Gastrocnemius medialis (tissue), 4 donors: Measurements from ENCODE around the gene GRXCR2. TPM values are rescaled to one million over a fixed set of nuclear protein-coding genes. Genes with fewer than 3 reads are reported as not detected.

Experiments used
- ATAC-seq, 2 donors: fragments of 150-250 bp; one replicate each; pipeline ENCODE4 v1.9.1; 2016
- DNase-seq, 2 donors: peaks; one replicate each; pipeline ENCODE4 v3.0.0-alpha.2; 2019
- H3K27ac ChIP-seq, 4 donors: fragments of 200-600 bp; sonication (generic); 1 replicate in 1 of 4; 2 replicates in 3 of 4; pipeline ENCODE4 v1.5.1; 2016 to 2018; ENCODE audit warnings: mild to moderate bottlenecking in 2 of 4, moderate library complexity in 1 of 4
- H3K27me3 ChIP-seq, 3 donors: fragments of 200-600 bp; sonication (generic) in 2 of 3; 1 replicate in 1 of 3; 2 replicates in 2 of 3; pipeline versions ENCODE4 v1.5.1 to v1.6.0; 2016 to 2019; ENCODE audit warnings: mild to moderate bottlenecking in 1 of 3, moderate library complexity in 1 of 3
- H3K36me3 ChIP-seq, 2 donors: fragments of 200-600 bp; sonication (generic) in 1 of 2; one replicate each; pipeline ENCODE4 v1.5.1; 2017 to 2018
- H3K4me1 ChIP-seq, 2 donors: fragments of 200-600 bp; sonication (generic) in 1 of 2; one replicate each; pipeline ENCODE4 v1.5.1; 2016 to 2017; ENCODE audit warnings: mild to moderate bottlenecking in 2 of 2
- H3K4me3 ChIP-seq, 4 donors: fragments of 200-600 bp; sonication (generic) in 3 of 4; 1 replicate in 1 of 4; 2 replicates in 3 of 4; pipeline ENCODE4 v1.5.1; 2016 to 2019; ENCODE audit warnings: mild to moderate bottlenecking in 2 of 4
- H3K9me3 ChIP-seq, 3 donors: fragments of 200-600 bp; sonication (generic) in 2 of 3; 1 replicate in 1 of 3; 2 replicates in 2 of 3; pipeline ENCODE4 v1.5.1; 2016 to 2019
- POLR2A ChIP-seq, 2 donors: fragments of 450-650 bp; IDR thresholded peaks; one replicate each; pipeline ENCODE4 v1.6.1; 2017; ENCODE audit warnings: antibody characterized with exemption in 2 of 2, mild to moderate bottlenecking in 2 of 2, moderate library complexity in 2 of 2
- in situ Hi-C, 4 donors: fragments of 200-750 bp; cut with MboI; loops; one replicate each; pipeline versions ENCODE4 v1.15.0 to v1.8.0; 2017; ENCODE audit warnings: low sequenced_read_pairs in 4 of 4
- intact Hi-C: fragments of 100-400 bp; cut with DNase I; formaldehyde crosslinking; loops from one replicate; pipeline ENCODE4 v1.15.1; 2023; ENCODE audit warnings: low total_unique reads
- total RNA-seq, 4 donors: library from RNA; depleted of rRNA; stranded (reverse); fragments of >200 nt; gene quantifications; one replicate each; pipeline versions ENCODE4 v1.1.0 to v1.2.3, GENCODE V29; 2016
- TF ChIP-seq, protein P1 (sequence below), 5 experiments: fragments of 450-650 bp in 3 of 5; fragments of 200-600 bp in 2 of 5; sonication (generic) in 2 of 5; IDR thresholded peaks in 4 of 5; conservative IDR thresholded peaks in 1 of 5; 1 replicate in 4 of 5; 2 replicates in 1 of 5; pipeline ENCODE4 v1.5.1; 2016 to 2019; ENCODE audit warnings: antibody characterized with exemption in 5 of 5, mild to moderate bottlenecking in 3 of 5, moderate library complexity in 3 of 5

The GRXCR2 gene
- total RNA-seq, 4 donors from 2014 or later, result not detected

DNA sequence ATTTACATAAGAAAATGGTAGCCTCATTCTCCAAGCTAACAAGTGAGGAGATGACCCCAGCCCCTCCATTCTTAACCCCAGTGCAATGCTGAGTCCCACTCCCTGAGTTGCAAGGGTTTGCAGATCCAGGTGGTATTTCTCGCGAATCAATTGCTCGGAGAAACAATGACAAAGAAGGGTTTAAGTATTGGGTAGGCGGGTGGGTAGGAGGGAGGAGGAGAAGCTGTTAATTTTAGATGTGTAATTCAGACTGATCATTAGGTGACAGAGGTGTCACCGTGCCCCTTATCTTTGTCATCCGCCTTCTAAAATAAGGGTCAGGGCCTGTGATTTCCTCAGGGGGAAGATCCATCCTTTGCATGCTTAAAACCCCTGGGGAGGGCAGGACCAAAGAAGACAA, 46.6 kb upstream of the GRXCR2 start:
- no peak for ATAC-seq
- Histone ChIP-seq H3K36me3 (no peaks in the 10 kb centered on the region), H3K27ac (no peak overlapping the region), H3K4me1 (no peaks in the 10 kb centered on the region), H3K27me3 (no peaks in the 10 kb centered on the region), H3K9me3 (no peaks in the 10 kb centered on the region), H3K4me3 (no peak overlapping the region)
- in situ Hi-C loops (loop anchor here in 1 of 4 donors (10.0 kb wide), 1 partner anchor 135 kb away; no protein-coding TSS in a partner anchor), intact Hi-C loops (no loop called here)
- TF ChIP-seq, protein P1, sequence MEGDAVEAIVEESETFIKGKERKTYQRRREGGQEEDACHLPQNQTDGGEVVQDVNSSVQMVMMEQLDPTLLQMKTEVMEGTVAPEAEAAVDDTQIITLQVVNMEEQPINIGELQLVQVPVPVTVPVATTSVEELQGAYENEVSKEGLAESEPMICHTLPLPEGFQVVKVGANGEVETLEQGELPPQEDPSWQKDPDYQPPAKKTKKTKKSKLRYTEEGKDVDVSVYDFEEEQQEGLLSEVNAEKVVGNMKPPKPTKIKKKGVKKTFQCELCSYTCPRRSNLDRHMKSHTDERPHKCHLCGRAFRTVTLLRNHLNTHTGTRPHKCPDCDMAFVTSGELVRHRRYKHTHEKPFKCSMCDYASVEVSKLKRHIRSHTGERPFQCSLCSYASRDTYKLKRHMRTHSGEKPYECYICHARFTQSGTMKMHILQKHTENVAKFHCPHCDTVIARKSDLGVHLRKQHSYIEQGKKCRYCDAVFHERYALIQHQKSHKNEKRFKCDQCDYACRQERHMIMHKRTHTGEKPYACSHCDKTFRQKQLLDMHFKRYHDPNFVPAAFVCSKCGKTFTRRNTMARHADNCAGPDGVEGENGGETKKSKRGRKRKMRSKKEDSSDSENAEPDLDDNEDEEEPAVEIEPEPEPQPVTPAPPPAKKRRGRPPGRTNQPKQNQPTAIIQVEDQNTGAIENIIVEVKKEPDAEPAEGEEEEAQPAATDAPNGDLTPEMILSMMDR (IDR thresholded peaks at IDR 0.05 in 4 of 5, conservative IDR thresholded peaks at IDR 0.05 in 1 of 5), result no peak
- TF ChIP-seq POLR2A (IDR thresholded peaks at IDR 0.05), result no peak
- DNase-seq, result no peak

GRCh38 chr5:145918397-145918796, 45.6 kb upstream of the GRXCR2 start:
- Histone ChIP-seq H3K27me3 (no peaks in the 10 kb centered on the region), H3K36me3 (no peaks in the 10 kb centered on the region), H3K4me1 (no peaks in the 10 kb centered on the region), H3K4me3 (no peak overlapping the region), H3K9me3 (no peaks in the 10 kb centered on the region), H3K27ac (no peak overlapping the region)
- ATAC-seq (no peak), DNase-seq (no peak)
- in situ Hi-C loops, result loop anchor here in 1 of 4 donors (10.0 kb wide), 1 partner anchor 136 kb away; no protein-coding TSS in a partner anchor
- TF ChIP-seq, protein P1 (IDR thresholded peaks at IDR 0.05 in 4 of 5, conservative IDR thresholded peaks at IDR 0.05 in 1 of 5), result no peak
- no peak for TF ChIP-seq POLR2A (IDR thresholded peaks at IDR 0.05)
- intact Hi-C loops, result no loop called here

GRCh38 chr5:145917288-145917687, 44.5 kb upstream of the GRXCR2 start:
- intact Hi-C loops, result no loop called here
- in situ Hi-C loops, result loop anchor here in 1 of 4 donors (10.0 kb wide), 1 partner anchor 138 kb away; no protein-coding TSS in a partner anchor
- TF ChIP-seq, protein P1 (IDR thresholded peaks at IDR 0.05 in 4 of 5, conservative IDR thresholded peaks at IDR 0.05 in 1 of 5), result no peak
- no peak for TF ChIP-seq POLR2A (IDR thresholded peaks at IDR 0.05)

GRCh38 chr5:145915970-145916638, 43.3 kb upstream of the GRXCR2 start:
- ATAC-seq (no peak), DNase-seq (no peak)
- Histone ChIP-seq H3K36me3 (no peaks in the 10 kb centered on the region), H3K4me1 (no peaks in the 10 kb centered on the region), H3K27me3 (no peaks in the 10 kb centered on the region), H3K9me3 (no peaks in the 10 kb centered on the region), H3K27ac (no peak overlapping the region), H3K4me3 (no peak overlapping the region)
- intact Hi-C loops (no loop called here), in situ Hi-C loops (loop anchor here in 1 of 4 donors (10.0 kb wide), 1 partner anchor 139 kb away; no protein-coding TSS in a partner anchor)
- TF ChIP-seq, protein P1 (IDR thresholded peaks at IDR 0.05 in 4 of 5, conservative IDR thresholded peaks at IDR 0.05 in 1 of 5), result no peak
- no peak for TF ChIP-seq POLR2A (IDR thresholded peaks at IDR 0.05)

More at GRCh38 chr5:145917288-145917687, 44.5 kb upstream of the GRXCR2 start:
- Histone ChIP-seq H3K9me3 (no peaks in the 10 kb centered on the region), H3K27ac (no peak overlapping the region), H3K4me1 (no peaks in the 10 kb centered on the region), H3K27me3 (no peaks in the 10 kb centered on the region), H3K4me3 (no peak overlapping the region), H3K36me3 (no peaks in the 10 kb centered on the region)
- DNase-seq (no peak), ATAC-seq (no peak)
